ENCODE results near the gene EXOC8.

Gene EXOC8

GRCh38 chr1:231363624-231364023 is 26.0 kb upstream of the EXOC8 start:
- DNase-seq (ENCODE audit: low read depth) = no peak
- TF ChIP-seq CTCF (IDR thresholded peaks at IDR 0.05; ENCODE audit: low read length, missing control alignments) = no peak
- H3K4me3 ChIP-seq (replicated peaks; ENCODE audit: low read depth, low read length) = no peak overlapping the region

GRCh38 chr1:231362325-231362724 is 24.7 kb upstream of the EXOC8 start:
- DNase-seq (ENCODE audit: low read depth) = no peak
- no peak for TF ChIP-seq CTCF (IDR thresholded peaks at IDR 0.05; ENCODE audit: low read length, missing control alignments)
- H3K4me3 ChIP-seq (replicated peaks; ENCODE audit: low read depth, low read length) = no peak overlapping the region

GRCh38 chr1:231359113-231359512 is 21.5 kb upstream of the EXOC8 start:
- DNase-seq (ENCODE audit: low read depth) = peak; percentile 95
- no peak for TF ChIP-seq CTCF (IDR thresholded peaks at IDR 0.05; ENCODE audit: low read length, missing control alignments)
- no peak overlapping the region for H3K4me3 ChIP-seq (replicated peaks; ENCODE audit: low read depth, low read length)

- peak; percentile 81 for DNase-seq (ENCODE audit: low read depth)
- no peak overlapping the region for H3K4me3 ChIP-seq (replicated peaks; ENCODE audit: low read depth, low read length)
- peak; percentile 76 for TF ChIP-seq CTCF (IDR thresholded peaks at IDR 0.05; ENCODE audit: low read length, missing control alignments)
Measured at GRCh38 chr1:231357831-231358354, 20.2 kb upstream of the EXOC8 start.

- H3K4me3 ChIP-seq (replicated peaks; ENCODE audit: low read depth, low read length) = no peak overlapping the region
- no peak for DNase-seq (ENCODE audit: low read depth)
- no peak for TF ChIP-seq CTCF (IDR thresholded peaks at IDR 0.05; ENCODE audit: low read length, missing control alignments)
Measured at GRCh38 chr1:231357187-231357772, 19.6 kb upstream of the EXOC8 start.

GRCh38 chr1:231355171-231355570 is 17.5 kb upstream of the EXOC8 start:
- no peak for DNase-seq (ENCODE audit: low read depth)
- H3K4me3 ChIP-seq (replicated peaks; ENCODE audit: low read depth, low read length) = no peak overlapping the region
- TF ChIP-seq CTCF (IDR thresholded peaks at IDR 0.05; ENCODE audit: low read length, missing control alignments) = no peak

Data from fibroblast of pulmonary artery (primary cell).